Heart left ventricle (tissue), 13 donors: ENCODE measurements around the gene OR5M11.

ENCODE experiments used
- POLR2A ChIP-seq, 2 donors: fragments of 450-650 bp; IDR thresholded peaks; one replicate each; pipeline ENCODE4 v1.6.1; 2017; ENCODE audit warnings: antibody characterized with exemption in 2 of 2, mild to moderate bottlenecking in 2 of 2, moderate library complexity in 2 of 2
- TF ChIP-seq, protein P1 (sequence below), 12 donors: fragments of 200-600 bp; sonication (generic) in 4 of 12; IDR thresholded peaks; one replicate each; pipeline versions ENCODE4 v1.5.0 to v1.8.0; 2018 to 2022; ENCODE audit warnings: antibody characterized with exemption in 12 of 12, mild to moderate bottlenecking in 5 of 12
- donor health status: ischemic (EF 13 %, LVEDD 7.1; RV severe dilation, severe dysfunction).
- donor health status: DM: no; HTN: yes; CAD: no.
- donor health status: DM: no; HTN: no; CAD: no.
- donor health status: ischemic (EF 25% LVEDD 6.9; RV normal size, moderate dysfunction).
- donor health status: ischemic (EF 25% LVEDD 5.7; RV mildly dilated, moderate dysfunction).
- donor health status: ischemic (EF 35%, LVEDD 5.7; RV mildly dilated, moderate dysfunction).
- donor health status: nonischemic (EF 11% LVEDD 7.7; RV severe dilation, severe dysfunction).
- donor health status: DM: yes; HTN: yes; CAD: no.
- donor health status: PGD.
- donor health status: ischemic (EF 29% LVEDD 5.4; RV normal size, mild dysfunction).
- donor health status: nonischemic (EF 23%, LVEDD 6.1; RV moderate dilation, normal function).

DNA sequence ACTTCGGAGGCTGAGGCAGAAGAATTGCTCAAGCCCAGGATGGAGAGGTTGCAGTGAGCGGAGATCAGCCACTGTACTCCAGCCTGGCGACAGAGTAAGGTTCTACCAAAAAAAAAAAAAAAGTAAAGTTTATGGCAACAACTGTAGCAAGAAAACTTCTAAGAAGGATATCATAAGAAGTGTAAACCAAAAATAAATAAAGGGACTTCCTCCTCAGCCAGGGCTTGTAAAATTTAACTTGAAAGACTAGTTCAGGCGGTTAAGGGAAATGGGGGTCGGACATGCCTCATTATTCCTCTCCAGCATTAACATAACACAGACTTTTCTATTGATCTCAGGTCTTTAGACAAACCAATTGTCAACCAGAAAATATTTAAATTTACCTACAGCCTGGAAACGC lies 2.5 kb upstream of the OR5M11 start:
- no peak for TF ChIP-seq POLR2A (IDR thresholded peaks at IDR 0.05)
- TF ChIP-seq, protein P1, sequence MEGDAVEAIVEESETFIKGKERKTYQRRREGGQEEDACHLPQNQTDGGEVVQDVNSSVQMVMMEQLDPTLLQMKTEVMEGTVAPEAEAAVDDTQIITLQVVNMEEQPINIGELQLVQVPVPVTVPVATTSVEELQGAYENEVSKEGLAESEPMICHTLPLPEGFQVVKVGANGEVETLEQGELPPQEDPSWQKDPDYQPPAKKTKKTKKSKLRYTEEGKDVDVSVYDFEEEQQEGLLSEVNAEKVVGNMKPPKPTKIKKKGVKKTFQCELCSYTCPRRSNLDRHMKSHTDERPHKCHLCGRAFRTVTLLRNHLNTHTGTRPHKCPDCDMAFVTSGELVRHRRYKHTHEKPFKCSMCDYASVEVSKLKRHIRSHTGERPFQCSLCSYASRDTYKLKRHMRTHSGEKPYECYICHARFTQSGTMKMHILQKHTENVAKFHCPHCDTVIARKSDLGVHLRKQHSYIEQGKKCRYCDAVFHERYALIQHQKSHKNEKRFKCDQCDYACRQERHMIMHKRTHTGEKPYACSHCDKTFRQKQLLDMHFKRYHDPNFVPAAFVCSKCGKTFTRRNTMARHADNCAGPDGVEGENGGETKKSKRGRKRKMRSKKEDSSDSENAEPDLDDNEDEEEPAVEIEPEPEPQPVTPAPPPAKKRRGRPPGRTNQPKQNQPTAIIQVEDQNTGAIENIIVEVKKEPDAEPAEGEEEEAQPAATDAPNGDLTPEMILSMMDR (IDR thresholded peaks at IDR 0.05): no peak
